Peyer's patch (tissue), 4 donors: ENCODE results near the gene IL12RB1.

Experiments
- CTCF ChIP-seq, 6 experiments: fragments of 450-650 bp in 4 of 6; fragments of 200-600 bp in 2 of 6; sonication (generic) in 1 of 6; IDR thresholded peaks; one replicate each; pipeline ENCODE4 v1.5.1; 2017 to 2019; ENCODE audit warnings: antibody characterized with exemption in 6 of 6, mild to moderate bottlenecking in 3 of 6, moderate library complexity in 1 of 6
- POLR2A ChIP-seq, 2 donors: fragments of 450-650 bp; IDR thresholded peaks; one replicate each; pipeline ENCODE4 v1.5.1; 2017; ENCODE audit warnings: antibody characterized with exemption in 2 of 2, mild to moderate bottlenecking in 2 of 2, moderate library complexity in 2 of 2

DNA sequence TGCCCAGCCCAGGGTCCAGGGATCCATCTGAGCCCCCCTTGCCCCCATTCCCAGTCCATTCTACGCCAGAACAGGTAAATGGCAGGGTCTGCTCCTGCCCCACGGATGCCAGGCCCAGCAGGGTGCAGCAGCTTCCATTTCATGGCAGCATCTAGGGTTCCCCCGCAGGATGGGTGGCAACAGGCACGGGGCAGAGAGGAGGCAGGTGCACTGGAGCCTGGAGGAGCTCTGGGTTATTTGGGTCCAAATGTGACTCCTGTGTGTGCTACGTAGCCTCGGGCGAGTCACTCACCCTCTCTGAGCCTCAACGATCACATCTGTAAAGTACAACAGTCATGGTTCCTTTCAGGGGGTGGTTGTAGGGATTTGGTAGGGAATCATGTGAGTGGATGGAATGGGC, 27.4 kb downstream of the IL12RB1 start:
- TF ChIP-seq CTCF (IDR thresholded peaks at IDR 0.05) (no peak), POLR2A (IDR thresholded peaks at IDR 0.05) (no peak)
